C4-2B (cell line): ENCODE results near the gene FAM174B.
A peak's percentile ranks its signal among the peaks of the same experiment; 100 is the strongest.

Experiments used
- H3K27ac ChIP-seq: fragments of 450-650 bp; 2 replicates; pipeline ENCODE4 v1.5.1; 2017
- CTCF ChIP-seq: fragments of 450-650 bp; conservative IDR thresholded peaks from 2 replicates; pipeline ENCODE4 v1.5.1; 2017; ENCODE audit warnings: mild to moderate bottlenecking
- ZFX ChIP-seq: fragments of 450-650 bp; IDR thresholded peaks from 2 replicates; pipeline ENCODE4 v1.6.1; 2017

Gene FAM174B

GRCh38 chr15:92671406-92671805 is 15.8 kb upstream of the FAM174B start:
- H3K27ac ChIP-seq = no peak overlapping the region
- no peak for TF ChIP-seq CTCF
- TF ChIP-seq ZFX = no peak

- no peak for TF ChIP-seq ZFX
- H3K27ac ChIP-seq = no peak overlapping the region
These were observed 15.0 kb upstream of the FAM174B start for GRCh38 chr15:92670621-92671020.

GRCh38 chr15:92669432-92669831 is 13.9 kb upstream of the FAM174B start:
- TF ChIP-seq ZFX (no peak), CTCF (no peak)
- no peak overlapping the region for H3K27ac ChIP-seq

GRCh38 chr15:92668620-92669019 is 13.0 kb upstream of the FAM174B start:
- TF ChIP-seq CTCF (no peak), ZFX (no peak)

GRCh38 chr15:92667970-92668485 is 12.5 kb upstream of the FAM174B start:
- no peak for TF ChIP-seq ZFX
- TF ChIP-seq CTCF = no peak
- no peak overlapping the region; the same call in 1 of the 2 replicates for H3K27ac ChIP-seq

More at GRCh38 chr15:92668620-92669019, 13.0 kb upstream of the FAM174B start:
- no peak overlapping the region for H3K27ac ChIP-seq

GRCh38 chr15:92667287-92667904 is 11.8 kb upstream of the FAM174B start:
- peak overlapping the region; percentile 28 for H3K27ac ChIP-seq
- TF ChIP-seq ZFX = no peak
- TF ChIP-seq CTCF = no peak

GRCh38 chr15:92666780-92667179 is 11.2 kb upstream of the FAM174B start:
- H3K27ac ChIP-seq = peak overlapping the region; percentile 28
- TF ChIP-seq ZFX (no peak), CTCF (no peak)

- no peak overlapping the region for H3K27ac ChIP-seq
- TF ChIP-seq ZFX = no peak
- TF ChIP-seq CTCF = no peak
These were observed 9.6 kb upstream of the FAM174B start for GRCh38 chr15:92665100-92665555.
